Ovary (tissue), 3 donors: ENCODE results near the gene TUBB4B.

ENCODE experiments used
- EP300 ChIP-seq: sonication (generic); formaldehyde crosslinking; IDR thresholded peaks from one replicate; pipeline ENCODE4 v1.6.1; 2017; ENCODE audit warnings: antibody characterized with exemption
- POLR2A ChIP-seq: fragments of 450-650 bp; IDR thresholded peaks from one replicate; pipeline ENCODE4 v1.6.1; 2017; ENCODE audit warnings: antibody characterized with exemption, mild to moderate bottlenecking, moderate library complexity
- TF ChIP-seq, protein P1 (sequence below), 3 donors: fragments of 450-650 bp in 2 of 3; fragments of 200-600 bp in 1 of 3; IDR thresholded peaks; one replicate each; pipeline versions ENCODE4 v1.5.1 to v1.8.0; 2016 to 2022; ENCODE audit warnings: antibody characterized with exemption in 3 of 3, mild to moderate bottlenecking in 1 of 3
- donor health status: DM: no; HTN: no; CAD: no.

GRCh38 chr9:137204731-137205125, 36.4 kb upstream of the TUBB4B start:
- TF ChIP-seq, protein P1, sequence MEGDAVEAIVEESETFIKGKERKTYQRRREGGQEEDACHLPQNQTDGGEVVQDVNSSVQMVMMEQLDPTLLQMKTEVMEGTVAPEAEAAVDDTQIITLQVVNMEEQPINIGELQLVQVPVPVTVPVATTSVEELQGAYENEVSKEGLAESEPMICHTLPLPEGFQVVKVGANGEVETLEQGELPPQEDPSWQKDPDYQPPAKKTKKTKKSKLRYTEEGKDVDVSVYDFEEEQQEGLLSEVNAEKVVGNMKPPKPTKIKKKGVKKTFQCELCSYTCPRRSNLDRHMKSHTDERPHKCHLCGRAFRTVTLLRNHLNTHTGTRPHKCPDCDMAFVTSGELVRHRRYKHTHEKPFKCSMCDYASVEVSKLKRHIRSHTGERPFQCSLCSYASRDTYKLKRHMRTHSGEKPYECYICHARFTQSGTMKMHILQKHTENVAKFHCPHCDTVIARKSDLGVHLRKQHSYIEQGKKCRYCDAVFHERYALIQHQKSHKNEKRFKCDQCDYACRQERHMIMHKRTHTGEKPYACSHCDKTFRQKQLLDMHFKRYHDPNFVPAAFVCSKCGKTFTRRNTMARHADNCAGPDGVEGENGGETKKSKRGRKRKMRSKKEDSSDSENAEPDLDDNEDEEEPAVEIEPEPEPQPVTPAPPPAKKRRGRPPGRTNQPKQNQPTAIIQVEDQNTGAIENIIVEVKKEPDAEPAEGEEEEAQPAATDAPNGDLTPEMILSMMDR (IDR thresholded peaks at IDR 0.05): no peak
- no peak for TF ChIP-seq EP300
- no peak for TF ChIP-seq POLR2A
